Measurements from ENCODE around the gene PRR29. TPM values are rescaled to one million over a fixed set of nuclear protein-coding genes. Genes with fewer than 3 reads are reported as not detected.
"Not testable (repeated sequence)": the region's sequence is repeated elsewhere in the genome, so short reads cannot be mapped to it uniquely, and the experiment has no call there.

PRR29 gene
- total RNA-seq, 2 donors from 2014 or later, result not detected

- DNase-seq (ENCODE audit: low spot score) (no peak), ATAC-seq (ENCODE audit: insufficient number of reproducible peaks, low FRiP score, low read depth) (no peak)
- H3K27me3 ChIP-seq (replicated peaks; ENCODE audit: insufficient read depth), result no peaks in the 10 kb centered on the region
- H3K4me3 ChIP-seq, result no peak overlapping the region
- no peaks in the 10 kb centered on the region for H3K9me3 ChIP-seq
- TF ChIP-seq, protein P1, sequence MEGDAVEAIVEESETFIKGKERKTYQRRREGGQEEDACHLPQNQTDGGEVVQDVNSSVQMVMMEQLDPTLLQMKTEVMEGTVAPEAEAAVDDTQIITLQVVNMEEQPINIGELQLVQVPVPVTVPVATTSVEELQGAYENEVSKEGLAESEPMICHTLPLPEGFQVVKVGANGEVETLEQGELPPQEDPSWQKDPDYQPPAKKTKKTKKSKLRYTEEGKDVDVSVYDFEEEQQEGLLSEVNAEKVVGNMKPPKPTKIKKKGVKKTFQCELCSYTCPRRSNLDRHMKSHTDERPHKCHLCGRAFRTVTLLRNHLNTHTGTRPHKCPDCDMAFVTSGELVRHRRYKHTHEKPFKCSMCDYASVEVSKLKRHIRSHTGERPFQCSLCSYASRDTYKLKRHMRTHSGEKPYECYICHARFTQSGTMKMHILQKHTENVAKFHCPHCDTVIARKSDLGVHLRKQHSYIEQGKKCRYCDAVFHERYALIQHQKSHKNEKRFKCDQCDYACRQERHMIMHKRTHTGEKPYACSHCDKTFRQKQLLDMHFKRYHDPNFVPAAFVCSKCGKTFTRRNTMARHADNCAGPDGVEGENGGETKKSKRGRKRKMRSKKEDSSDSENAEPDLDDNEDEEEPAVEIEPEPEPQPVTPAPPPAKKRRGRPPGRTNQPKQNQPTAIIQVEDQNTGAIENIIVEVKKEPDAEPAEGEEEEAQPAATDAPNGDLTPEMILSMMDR (IDR thresholded peaks at IDR 0.05), result no peak
- no peaks in the 10 kb centered on the region for H3K36me3 ChIP-seq
- no peaks in the 10 kb centered on the region for H3K4me1 ChIP-seq (ENCODE audit: control insufficient read depth in 1 of 2, low read depth in 2 of 2)
- H3K27ac ChIP-seq, result no peak overlapping the region
Measured at GRCh38 chr17:63974594-63975192, 23.5 kb upstream of the PRR29 start.

DNA sequence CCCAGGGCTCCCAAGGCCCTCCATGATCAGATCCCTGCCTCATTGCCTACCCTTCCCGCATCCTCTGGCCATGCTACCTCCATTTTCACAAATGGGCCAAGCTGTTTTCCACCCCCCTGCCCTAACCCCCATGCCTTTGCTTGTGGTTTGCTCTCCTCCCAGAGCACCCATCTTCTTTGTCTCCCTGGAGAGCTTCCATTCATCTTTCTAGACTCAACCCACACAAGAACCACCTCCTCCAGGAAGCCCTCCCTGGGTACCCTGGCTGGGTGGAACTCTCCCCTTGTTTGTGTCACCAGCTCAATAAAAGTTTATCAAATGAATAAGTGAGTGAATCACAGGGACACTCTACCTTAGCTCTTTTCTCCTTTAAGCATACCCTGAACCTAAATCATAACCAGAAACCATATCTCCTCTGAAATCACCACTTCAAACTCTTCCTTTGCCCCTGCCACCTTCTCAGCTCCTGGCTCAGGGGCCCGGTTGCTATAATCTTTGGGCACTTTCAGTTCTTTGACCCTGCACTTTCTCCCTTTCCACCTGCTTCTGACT lies 22.5 kb upstream of the PRR29 start:
- no peak overlapping the region for H3K27ac ChIP-seq
- DNase-seq (ENCODE audit: low spot score) (no peak), ATAC-seq (ENCODE audit: insufficient number of reproducible peaks, low FRiP score, low read depth) (no peak)
- H3K36me3 ChIP-seq, result no peaks in the 10 kb centered on the region
- TF ChIP-seq, protein P1 (IDR thresholded peaks at IDR 0.05), result no peak
- H3K9me3 ChIP-seq, result no peaks in the 10 kb centered on the region
- H3K4me3 ChIP-seq, result no peak overlapping the region
- no peaks in the 10 kb centered on the region for H3K27me3 ChIP-seq (replicated peaks; ENCODE audit: insufficient read depth)
- H3K4me1 ChIP-seq (ENCODE audit: control insufficient read depth in 1 of 2, low read depth in 2 of 2), result no peaks in the 10 kb centered on the region

GRCh38 chr17:63976702-63977101 lies 21.4 kb upstream of the PRR29 start:
- Histone ChIP-seq H3K27ac (no peak overlapping the region), H3K9me3 (no peaks in the 10 kb centered on the region), H3K4me3 (no peak overlapping the region), H3K36me3 (no peaks in the 10 kb centered on the region), H3K27me3 (replicated peaks; ENCODE audit: insufficient read depth) (no peaks in the 10 kb centered on the region), H3K4me1 (ENCODE audit: control insufficient read depth in 1 of 2, low read depth in 2 of 2) (no peaks in the 10 kb centered on the region)
- TF ChIP-seq, protein P1 (IDR thresholded peaks at IDR 0.05), result no peak
- DNase-seq (ENCODE audit: low spot score) (no peak), ATAC-seq (ENCODE audit: insufficient number of reproducible peaks, low FRiP score, low read depth) (no peak)

- H3K9me3 ChIP-seq, result no peaks in the 10 kb centered on the region
- H3K4me3 ChIP-seq, result no peak overlapping the region
- TF ChIP-seq, protein P1 (IDR thresholded peaks at IDR 0.05), result no peak
- no peak for DNase-seq (ENCODE audit: low spot score)
- H3K27me3 ChIP-seq (replicated peaks; ENCODE audit: insufficient read depth), result no peaks in the 10 kb centered on the region
- no peaks in the 10 kb centered on the region for H3K36me3 ChIP-seq
- no peak overlapping the region for H3K27ac ChIP-seq
- peaks cover 6 to 9% of the 10 kb centered on the region in 2 donors for H3K4me1 ChIP-seq (ENCODE audit: control insufficient read depth in 1 of 2, low read depth in 2 of 2)
- no peak for ATAC-seq (ENCODE audit: insufficient number of reproducible peaks, low FRiP score, low read depth)
Measured at GRCh38 chr17:63978272-63979200, 19.6 kb upstream of the PRR29 start.

DNA sequence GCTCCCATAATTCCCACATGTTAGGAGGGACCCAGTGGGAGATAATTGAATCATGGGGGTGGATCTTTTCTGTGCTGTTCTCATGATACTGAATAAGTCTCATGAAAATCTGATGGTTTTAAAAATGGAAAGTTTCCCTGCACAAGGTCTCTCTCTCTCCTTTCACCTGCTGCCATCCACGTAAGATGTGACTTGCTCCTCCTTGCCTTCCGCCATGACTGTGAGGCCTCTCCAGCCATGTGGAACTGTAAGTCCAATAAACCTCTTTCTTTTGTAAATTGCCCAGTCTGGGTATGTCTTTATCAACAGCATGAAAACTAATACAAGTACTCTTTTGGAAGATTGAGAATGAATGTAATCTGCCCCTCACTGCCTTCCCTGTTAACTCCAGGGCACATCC lies 15.5 kb upstream of the PRR29 start:
- not testable (repeated sequence) for H3K9me3 ChIP-seq; DNase-seq (ENCODE audit: low spot score); H3K4me3 ChIP-seq; H3K36me3 ChIP-seq; ATAC-seq (ENCODE audit: insufficient number of reproducible peaks, low FRiP score, low read depth); H3K27me3 ChIP-seq (replicated peaks; ENCODE audit: insufficient read depth)
- Histone ChIP-seq H3K4me1 (ENCODE audit: control insufficient read depth in 1 of 2, low read depth in 2 of 2) (peaks cover 18 to 42% of the 10 kb centered on the region in 2 donors), H3K27ac (peak overlapping the region; percentile 51 to 63)

Measured in thoracic aorta (tissue), 2 donors.